SJCRH30 (cell line): ENCODE results near the gene SLC37A3. TPM values are rescaled to one million over a fixed set of nuclear protein-coding genes. Genes with fewer than 3 reads are reported as not detected.
A peak's percentile ranks its signal among the peaks of the same experiment; 100 is the strongest.
"Not testable (repeated sequence)": the region's sequence is repeated elsewhere in the genome, so short reads cannot be mapped to it uniquely, and the experiment has no call there.

Experiments
- DNase-seq, 2 experiments: peaks; one replicate each; pipeline ENCODE4 v3.0.0-alpha.2; 2015 to 2020
- H3K27ac ChIP-seq: fragments of 250-450 bp; sonication (Bioruptor Pico); 2 replicates; pipeline ENCODE4 v1.5.1; 2020; ENCODE audit warnings: mild to moderate bottlenecking, moderate library complexity
- H3K27me3 ChIP-seq: fragments of 250-450 bp; sonication (Bioruptor Pico); 2 replicates; pipeline ENCODE4 v1.5.1; 2020; ENCODE audit warnings: mild to moderate bottlenecking, moderate library complexity
- H3K36me3 ChIP-seq: fragments of 250-450 bp; sonication (Bioruptor Pico); 2 replicates; pipeline ENCODE4 v1.5.1; 2020; ENCODE audit warnings: mild to moderate bottlenecking, moderate library complexity
- H3K4me1 ChIP-seq: fragments of 250-450 bp; sonication (Bioruptor Pico); 2 replicates; pipeline ENCODE4 v1.5.1; 2020; ENCODE audit warnings: mild to moderate bottlenecking, moderate library complexity
- H3K4me3 ChIP-seq: fragments of 250-450 bp; sonication (Bioruptor Pico); 2 replicates; pipeline ENCODE4 v1.5.1; 2020; ENCODE audit warnings: mild to moderate bottlenecking, moderate library complexity
- H3K9me3 ChIP-seq: fragments of 250-450 bp; sonication (Bioruptor Pico); replicated peaks from 2 replicates; pipeline ENCODE4 v1.5.1; 2020; ENCODE audit warnings: mild to moderate bottlenecking, moderate library complexity
- total RNA-seq: library from RNA; depleted of rRNA; stranded (reverse); fragments of >200 nt; shearing (Covaris generic); gene quantifications from 2 replicates; pipeline ENCODE4 v1.2.3, GENCODE V29; 2014

Gene SLC37A3
- total RNA-seq, 1 experiment from 2014 or later: 26.1 TPM

- DNase-seq: no peak
Observed at GRCh38 chr7:140317597-140317996, 80.7 kb downstream of the SLC37A3 start.

GRCh38 chr7:140316165-140316661, 82.1 kb downstream of the SLC37A3 start:
- no peak for DNase-seq
- Histone ChIP-seq H3K27me3 (no peaks in the 10 kb centered on the region), H3K36me3 (no peaks in the 10 kb centered on the region), H3K4me3 (no peak overlapping the region), H3K4me1 (0 out of 2 replicates have a peak, but pooled peaks cover 3% of the 10 kb centered on the region), H3K27ac (no peak overlapping the region), H3K9me3 (peaks cover 10% of the 10 kb centered on the region)

More at GRCh38 chr7:140317597-140317996, 80.7 kb downstream of the SLC37A3 start:
- 0 out of 2 replicates have a peak, but pooled peaks cover 3% of the 10 kb centered on the region for H3K4me1 ChIP-seq
- peaks cover 3% of the 10 kb centered on the region; the same call in 1 of the 2 replicates for H3K9me3 ChIP-seq
- H3K4me3 ChIP-seq: no peak overlapping the region
- no peak overlapping the region for H3K27ac ChIP-seq
- H3K36me3 ChIP-seq: no peaks in the 10 kb centered on the region
- no peaks in the 10 kb centered on the region for H3K27me3 ChIP-seq

- Histone ChIP-seq H3K27me3 (no peaks in the 10 kb centered on the region), H3K4me1 (0 out of 2 replicates have a peak, but pooled peaks cover 3% of the 10 kb centered on the region), H3K9me3 (peaks cover 10% of the 10 kb centered on the region), H3K36me3 (no peaks in the 10 kb centered on the region), H3K4me3 (no peak overlapping the region), H3K27ac (no peak overlapping the region)
- peak in 1 of 2 experiments; percentile 15 for DNase-seq
Observed at GRCh38 chr7:140315498-140316164, 82.7 kb downstream of the SLC37A3 start.

- Histone ChIP-seq H3K4me1 (0 out of 2 replicates have a peak, but pooled peaks cover 3% of the 10 kb centered on the region), H3K9me3 (peaks cover 10% of the 10 kb centered on the region), H3K36me3 (no peaks in the 10 kb centered on the region), H3K27ac (no peak overlapping the region), H3K4me3 (no peak overlapping the region), H3K27me3 (no peaks in the 10 kb centered on the region)
- DNase-seq: no peak
Observed at GRCh38 chr7:140314573-140315480, 83.5 kb downstream of the SLC37A3 start.

DNA sequence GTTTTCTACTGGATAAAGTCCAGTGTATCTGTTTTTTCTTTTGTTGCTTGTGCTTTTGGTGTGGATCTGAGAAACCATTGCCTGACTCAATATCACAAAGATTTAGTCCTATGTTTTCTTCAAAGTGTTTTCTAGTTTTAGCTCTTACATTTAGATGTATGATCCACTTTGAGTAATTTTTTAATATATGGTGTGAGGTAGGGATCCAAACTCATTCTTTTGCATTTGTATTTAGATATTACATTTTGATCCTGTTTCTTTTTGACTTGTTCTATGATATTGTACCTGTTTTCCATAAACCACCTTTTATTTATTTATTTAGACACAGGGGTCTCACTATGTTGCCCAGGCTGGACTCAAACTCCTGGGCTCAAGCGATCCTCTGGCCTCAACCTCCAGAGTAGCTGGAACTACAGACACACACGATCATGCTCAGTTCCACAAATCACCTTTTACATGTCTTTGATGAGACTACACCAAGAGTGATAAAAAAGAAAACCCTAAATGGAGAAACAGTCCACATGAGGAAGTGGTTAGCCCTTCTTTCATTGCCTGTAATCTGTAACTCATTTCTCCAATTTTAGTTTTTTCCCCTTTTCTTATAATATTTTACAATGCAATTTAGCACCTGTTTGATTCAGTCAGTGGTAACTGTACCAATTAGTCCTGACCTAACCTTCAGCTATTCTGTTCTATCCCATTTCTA, 86.0 kb downstream of the SLC37A3 start:
- H3K36me3 ChIP-seq: no peaks in the 10 kb centered on the region

DNA sequence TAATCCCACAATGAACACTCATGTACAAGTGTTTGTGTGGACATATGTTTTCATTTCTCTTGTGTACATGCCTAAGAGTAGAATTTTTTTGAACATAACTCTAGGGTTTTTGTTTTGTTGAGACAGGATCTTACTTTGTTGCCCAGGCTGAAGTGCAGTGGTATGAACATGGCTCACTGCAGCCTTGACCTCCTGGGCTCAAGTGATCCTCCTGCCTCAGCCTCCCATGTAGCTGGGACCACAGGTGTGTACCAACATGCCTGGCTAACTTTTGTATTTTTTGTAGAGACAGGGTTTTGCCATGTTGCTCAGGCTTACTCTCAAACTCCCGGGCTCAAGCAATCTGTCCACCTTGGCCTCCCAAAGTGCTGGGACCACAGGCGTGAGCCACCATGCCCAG, 87.2 kb downstream of the SLC37A3 start:
- not testable (repeated sequence) for H3K27me3 ChIP-seq, H3K4me3 ChIP-seq, H3K27ac ChIP-seq, DNase-seq, H3K36me3 ChIP-seq, H3K4me1 ChIP-seq, H3K9me3 ChIP-seq

More for the DNA sequence above, 86.0 kb downstream of the SLC37A3 start:
- peaks cover 10% of the 10 kb centered on the region for H3K9me3 ChIP-seq
- 0 out of 2 replicates have a peak, but pooled peaks cover 3% of the 10 kb centered on the region for H3K4me1 ChIP-seq
- no peak overlapping the region for H3K27ac ChIP-seq
- H3K27me3 ChIP-seq: peaks cover 3% of the 10 kb centered on the region; the same call in 1 of the 2 replicates
- H3K4me3 ChIP-seq: no peak overlapping the region
- DNase-seq: no peak

- Histone ChIP-seq H3K9me3 (peaks cover 10% of the 10 kb centered on the region), H3K36me3 (no peaks in the 10 kb centered on the region), H3K4me1 (no peaks in the 10 kb centered on the region), H3K4me3 (no peak overlapping the region), H3K27me3 (peaks cover 4% of the 10 kb centered on the region; the same call in 1 of the 2 replicates), H3K27ac (no peak overlapping the region)
- DNase-seq: no peak
Observed at GRCh38 chr7:140310337-140311002, 87.9 kb downstream of the SLC37A3 start.

GRCh38 chr7:140308060-140308459, 90.3 kb downstream of the SLC37A3 start:
- no peaks in the 10 kb centered on the region for H3K36me3 ChIP-seq
- no peaks in the 10 kb centered on the region for H3K4me1 ChIP-seq
- H3K27me3 ChIP-seq: peaks cover 4% of the 10 kb centered on the region; the same call in 1 of the 2 replicates
- no peak for DNase-seq
- no peak overlapping the region for H3K4me3 ChIP-seq
- H3K27ac ChIP-seq: no peak overlapping the region
- peaks cover 10% of the 10 kb centered on the region for H3K9me3 ChIP-seq

DNA sequence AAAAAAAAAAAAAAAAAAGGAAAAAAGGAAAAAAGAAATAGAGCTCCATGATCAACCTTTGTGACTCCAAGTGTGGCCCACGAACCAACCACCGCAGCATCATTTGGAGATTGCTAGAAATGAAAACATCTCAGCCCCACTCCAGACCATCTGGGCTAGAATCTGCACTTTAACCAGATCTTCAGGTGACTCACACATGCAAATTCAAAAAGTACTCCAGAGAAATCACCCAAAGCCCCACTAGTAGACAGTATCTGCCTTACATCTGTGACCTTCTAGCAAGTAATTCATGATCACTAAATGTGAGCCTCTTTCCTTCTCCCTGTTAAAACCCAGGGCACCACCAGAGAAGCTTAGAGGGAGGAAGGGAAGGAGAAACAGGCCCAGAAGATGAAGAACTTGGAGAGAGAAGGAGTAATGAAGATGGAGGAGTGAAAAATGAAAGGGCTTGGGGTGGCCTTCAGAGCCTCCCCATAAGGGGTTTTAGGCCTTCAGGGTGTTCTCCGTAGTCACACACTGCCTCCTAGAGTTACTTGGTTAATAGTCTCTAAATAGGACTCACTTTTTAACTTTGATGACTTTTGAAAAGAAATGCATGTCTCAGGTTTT, 94.0 kb downstream of the SLC37A3 start:
- no peaks in the 10 kb centered on the region for H3K4me1 ChIP-seq
- no peak overlapping the region for H3K27ac ChIP-seq
- H3K36me3 ChIP-seq: no peaks in the 10 kb centered on the region
- no peaks in the 10 kb centered on the region for H3K9me3 ChIP-seq
- H3K27me3 ChIP-seq: peaks cover 4% of the 10 kb centered on the region; the same call in 1 of the 2 replicates
- peak in 1 of 2 experiments; percentile 14 for DNase-seq
- H3K4me3 ChIP-seq: no peak overlapping the region

- no peaks in the 10 kb centered on the region for H3K4me1 ChIP-seq
- no peaks in the 10 kb centered on the region for H3K9me3 ChIP-seq
- H3K27ac ChIP-seq: no peak overlapping the region
- DNase-seq: no peak
- no peaks in the 10 kb centered on the region for H3K36me3 ChIP-seq
- no peak overlapping the region for H3K4me3 ChIP-seq
- no peaks in the 10 kb centered on the region for H3K27me3 ChIP-seq
Observed at GRCh38 chr7:140300243-140301136, 97.8 kb downstream of the SLC37A3 start.

DNA sequence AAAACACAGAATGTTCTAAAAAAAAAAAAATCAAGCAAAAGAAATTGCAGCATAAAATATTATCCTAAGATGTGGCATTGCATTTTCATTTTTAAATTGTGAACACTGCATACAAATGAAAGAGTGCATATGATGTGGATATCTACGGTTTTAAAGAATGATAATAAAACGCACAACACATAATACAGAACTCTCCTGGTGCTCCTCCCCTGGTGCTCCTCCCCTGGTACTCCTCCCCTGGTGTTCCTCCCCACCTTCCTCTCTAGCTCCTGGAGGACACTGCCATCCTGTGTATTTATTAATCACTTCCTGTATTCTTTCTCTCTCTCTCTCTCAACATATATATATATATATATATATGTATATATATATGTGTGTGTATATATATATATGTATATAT, 100.1 kb downstream of the SLC37A3 start:
- no peaks in the 10 kb centered on the region for H3K9me3 ChIP-seq
- H3K4me1 ChIP-seq: no peaks in the 10 kb centered on the region
- 0 out of 2 replicates have a peak, but pooled peaks cover 5% of the 10 kb centered on the region for H3K27me3 ChIP-seq
- H3K36me3 ChIP-seq: no peaks in the 10 kb centered on the region
- no peak overlapping the region for H3K4me3 ChIP-seq
- no peak for DNase-seq
- H3K27ac ChIP-seq: no peak overlapping the region

GRCh38 chr7:140297192-140297591, 101.1 kb downstream of the SLC37A3 start:
- no peak for DNase-seq
- no peaks in the 10 kb centered on the region for H3K4me1 ChIP-seq

More at GRCh38 chr7:140297192-140297591, 101.1 kb downstream of the SLC37A3 start:
- H3K36me3 ChIP-seq: no peaks in the 10 kb centered on the region
- H3K27ac ChIP-seq: no peak overlapping the region
- H3K9me3 ChIP-seq: no peaks in the 10 kb centered on the region
- no peak overlapping the region for H3K4me3 ChIP-seq
- H3K27me3 ChIP-seq: 0 out of 2 replicates have a peak, but pooled peaks cover 5% of the 10 kb centered on the region
